ENCODE results near the gene BHLHE23.

BHLHE23 gene

GRCh38 chr20:62979310-62979709, 27.5 kb downstream of the BHLHE23 start:
- Histone ChIP-seq H3K4ac (ENCODE audit: low read depth in 1 of 2, low read length in 2 of 2) (no peak overlapping the region), H3K4me1 (ENCODE audit: control insufficient read depth, insufficient read depth, low read depth, low read length) (no peaks in the 10 kb centered on the region), H4K8ac (ENCODE audit: low read length) (no peak overlapping the region), H3K18ac (ENCODE audit: low read depth in 1 of 2, low read length in 2 of 2) (no peak overlapping the region), H2BK15ac (ENCODE audit: low read depth, poor library complexity, severe bottlenecking) (no peak overlapping the region), H4K91ac (ENCODE audit: low read length) (no peak overlapping the region), H2BK5ac (ENCODE audit: low read depth, low read length, poor library complexity, severe bottlenecking) (no peak overlapping the region), H2AK5ac (ENCODE audit: low read length, severe bottlenecking) (no peak overlapping the region), H3K27me3 (ENCODE audit: control insufficient read depth in 1 of 2, insufficient read depth in 1 of 2, low read length in 2 of 2) (peaks cover 90 to 94% of the 10 kb centered on the region in 2 experiments), H2AFZ (ENCODE audit: low read depth, low read length) (no peak overlapping the region), H3K4me2 (ENCODE audit: low read length, poor library complexity, severe bottlenecking) (no peak overlapping the region), H3K23ac (ENCODE audit: low read length in 2 of 2) (no peak overlapping the region), H3K79me1 (replicated peaks; ENCODE audit: low read length, poor library complexity, severe bottlenecking) (no peaks in the 10 kb centered on the region), H3K9ac (ENCODE audit: low read length) (no peak overlapping the region), H2BK120ac (ENCODE audit: low read depth, low read length) (no peak overlapping the region), H3K14ac (ENCODE audit: low read length in 2 of 2) (no peak overlapping the region), H3K36me3 (ENCODE audit: control insufficient read depth in 1 of 2, insufficient read depth in 2 of 2, low read depth in 1 of 2, low read length in 2 of 2) (no peaks in the 10 kb centered on the region), H3K27ac (ENCODE audit: low read length, poor library complexity, severe bottlenecking) (no peak overlapping the region), H2BK12ac (ENCODE audit: low read length in 2 of 2) (no peak overlapping the region), H3K4me3 (ENCODE audit: insufficient read depth in 1 of 2, low read depth in 1 of 2, low read length in 2 of 2) (peak overlapping the region in 1 of 2 experiments; percentile 4), H3K9me3 (ENCODE audit: control insufficient read depth, low read length) (no peaks in the 10 kb centered on the region)
- WGBS: 88% methylated on average over 14 of the region's 14 CpGs
- no peak for DNase-seq

GRCh38 chr20:62978561-62978943, 28.2 kb downstream of the BHLHE23 start:
- Histone ChIP-seq H2BK5ac (ENCODE audit: low read depth, low read length, poor library complexity, severe bottlenecking) (no peak overlapping the region), H3K79me1 (replicated peaks; ENCODE audit: low read length, poor library complexity, severe bottlenecking) (no peaks in the 10 kb centered on the region), H3K4ac (ENCODE audit: low read depth in 1 of 2, low read length in 2 of 2) (no peak overlapping the region), H2BK12ac (ENCODE audit: low read length in 2 of 2) (no peak overlapping the region), H3K18ac (ENCODE audit: low read depth in 1 of 2, low read length in 2 of 2) (no peak overlapping the region), H3K4me2 (ENCODE audit: low read length, poor library complexity, severe bottlenecking) (no peak overlapping the region), H2BK120ac (ENCODE audit: low read depth, low read length) (no peak overlapping the region), H3K4me3 (ENCODE audit: insufficient read depth in 1 of 2, low read depth in 1 of 2, low read length in 2 of 2) (no peak overlapping the region), H3K36me3 (ENCODE audit: control insufficient read depth in 1 of 2, insufficient read depth in 2 of 2, low read depth in 1 of 2, low read length in 2 of 2) (no peaks in the 10 kb centered on the region), H2AK5ac (ENCODE audit: low read length, severe bottlenecking) (no peak overlapping the region), H3K4me1 (ENCODE audit: control insufficient read depth, insufficient read depth, low read depth, low read length) (no peaks in the 10 kb centered on the region), H4K8ac (ENCODE audit: low read length) (no peak overlapping the region), H4K91ac (ENCODE audit: low read length) (no peak overlapping the region), H3K23ac (ENCODE audit: low read length in 2 of 2) (no peak overlapping the region), H3K9ac (ENCODE audit: low read length) (no peak overlapping the region), H2BK15ac (ENCODE audit: low read depth, poor library complexity, severe bottlenecking) (no peak overlapping the region), H3K27ac (ENCODE audit: low read length, poor library complexity, severe bottlenecking) (no peak overlapping the region), H2AFZ (ENCODE audit: low read depth, low read length) (no peak overlapping the region), H3K9me3 (ENCODE audit: control insufficient read depth, low read length) (no peaks in the 10 kb centered on the region), H3K27me3 (ENCODE audit: control insufficient read depth in 1 of 2, insufficient read depth in 1 of 2, low read length in 2 of 2) (peaks cover 92 to 93% of the 10 kb centered on the region in 2 experiments), H3K14ac (ENCODE audit: low read length in 2 of 2) (no peak overlapping the region)
- no peak for DNase-seq
- 80% methylated on average over 13 of the region's 13 CpGs for WGBS

GRCh38 chr20:62977613-62978560, 28.9 kb downstream of the BHLHE23 start:
- H3K9ac ChIP-seq (ENCODE audit: low read length): no peak overlapping the region
- H3K27me3 ChIP-seq (ENCODE audit: control insufficient read depth in 1 of 2, insufficient read depth in 1 of 2, low read length in 2 of 2): peaks cover 93 to 94% of the 10 kb centered on the region in 2 experiments
- no peak for DNase-seq
- no peak overlapping the region for H2AFZ ChIP-seq (ENCODE audit: low read depth, low read length)
- no peaks in the 10 kb centered on the region for H3K79me1 ChIP-seq (replicated peaks; ENCODE audit: low read length, poor library complexity, severe bottlenecking)
- H2BK120ac ChIP-seq (ENCODE audit: low read depth, low read length): no peak overlapping the region
- H3K4me1 ChIP-seq (ENCODE audit: control insufficient read depth, insufficient read depth, low read depth, low read length): peaks cover 2% of the 10 kb centered on the region
- H3K4me3 ChIP-seq (ENCODE audit: insufficient read depth in 1 of 2, low read depth in 1 of 2, low read length in 2 of 2): no peak overlapping the region
- no peak overlapping the region for H2AK5ac ChIP-seq (ENCODE audit: low read length, severe bottlenecking)
- no peak overlapping the region for H3K4me2 ChIP-seq (ENCODE audit: low read length, poor library complexity, severe bottlenecking)
- H3K27ac ChIP-seq (ENCODE audit: low read length, poor library complexity, severe bottlenecking): no peak overlapping the region
- no peak overlapping the region for H2BK15ac ChIP-seq (ENCODE audit: low read depth, poor library complexity, severe bottlenecking)
- 86% methylated on average over 36 of the region's 38 CpGs for WGBS
- no peak overlapping the region for H3K18ac ChIP-seq (ENCODE audit: low read depth in 1 of 2, low read length in 2 of 2)
- no peak overlapping the region for H4K8ac ChIP-seq (ENCODE audit: low read length)
- no peak overlapping the region for H3K4ac ChIP-seq (ENCODE audit: low read depth in 1 of 2, low read length in 2 of 2)
- no peak overlapping the region for H3K14ac ChIP-seq (ENCODE audit: low read length in 2 of 2)
- no peak overlapping the region for H2BK5ac ChIP-seq (ENCODE audit: low read depth, low read length, poor library complexity, severe bottlenecking)
- no peaks in the 10 kb centered on the region for H3K36me3 ChIP-seq (ENCODE audit: control insufficient read depth in 1 of 2, insufficient read depth in 2 of 2, low read depth in 1 of 2, low read length in 2 of 2)
- no peak overlapping the region for H2BK12ac ChIP-seq (ENCODE audit: low read length in 2 of 2)
- no peak overlapping the region for H3K23ac ChIP-seq (ENCODE audit: low read length in 2 of 2)
- H4K91ac ChIP-seq (ENCODE audit: low read length): no peak overlapping the region
- H3K9me3 ChIP-seq (ENCODE audit: control insufficient read depth, low read length): no peaks in the 10 kb centered on the region

- no peak overlapping the region for H4K91ac ChIP-seq (ENCODE audit: low read length)
- H3K9me3 ChIP-seq (ENCODE audit: control insufficient read depth, low read length): no peaks in the 10 kb centered on the region
- H3K18ac ChIP-seq (ENCODE audit: low read depth in 1 of 2, low read length in 2 of 2): no peak overlapping the region
- no peak for DNase-seq
- 89% methylated on average over 16 of the region's 16 CpGs for WGBS
- no peak overlapping the region for H3K4me3 ChIP-seq (ENCODE audit: insufficient read depth in 1 of 2, low read depth in 1 of 2, low read length in 2 of 2)
- H2BK120ac ChIP-seq (ENCODE audit: low read depth, low read length): no peak overlapping the region
- H3K4me2 ChIP-seq (ENCODE audit: low read length, poor library complexity, severe bottlenecking): no peak overlapping the region
- no peak overlapping the region for H4K8ac ChIP-seq (ENCODE audit: low read length)
- H2BK5ac ChIP-seq (ENCODE audit: low read depth, low read length, poor library complexity, severe bottlenecking): no peak overlapping the region
- H2BK12ac ChIP-seq (ENCODE audit: low read length in 2 of 2): no peak overlapping the region
- H3K27me3 ChIP-seq (ENCODE audit: control insufficient read depth in 1 of 2, insufficient read depth in 1 of 2, low read length in 2 of 2): peaks cover 89 to 92% of the 10 kb centered on the region in 2 experiments
- no peak overlapping the region for H2AFZ ChIP-seq (ENCODE audit: low read depth, low read length)
- H3K4me1 ChIP-seq (ENCODE audit: control insufficient read depth, insufficient read depth, low read depth, low read length): peaks cover 9% of the 10 kb centered on the region
- no peak overlapping the region for H3K9ac ChIP-seq (ENCODE audit: low read length)
- H2AK5ac ChIP-seq (ENCODE audit: low read length, severe bottlenecking): no peak overlapping the region
- H3K27ac ChIP-seq (ENCODE audit: low read length, poor library complexity, severe bottlenecking): no peak overlapping the region
- H2BK15ac ChIP-seq (ENCODE audit: low read depth, poor library complexity, severe bottlenecking): no peak overlapping the region
- H3K36me3 ChIP-seq (ENCODE audit: control insufficient read depth in 1 of 2, insufficient read depth in 2 of 2, low read depth in 1 of 2, low read length in 2 of 2): no peaks in the 10 kb centered on the region
- no peak overlapping the region for H3K4ac ChIP-seq (ENCODE audit: low read depth in 1 of 2, low read length in 2 of 2)
- no peaks in the 10 kb centered on the region for H3K79me1 ChIP-seq (replicated peaks; ENCODE audit: low read length, poor library complexity, severe bottlenecking)
- H3K14ac ChIP-seq (ENCODE audit: low read length in 2 of 2): no peak overlapping the region
- peak overlapping the region in 1 of 2 experiments; percentile 73 for H3K23ac ChIP-seq (ENCODE audit: low read length in 2 of 2)
Observed at GRCh38 chr20:62976886-62977285, 29.9 kb downstream of the BHLHE23 start.
